Measurements from ENCODE around the gene XRCC2.
"Not testable (repeated sequence)": the region's sequence is repeated elsewhere in the genome, so short reads cannot be mapped to it uniquely, and the experiment has no call there.

XRCC2 gene

GRCh38 chr7:152664636-152665035, 11.3 kb downstream of the XRCC2 start:
- no peak for DNase-seq (ENCODE audit: low read depth in 2 of 2)

DNA sequence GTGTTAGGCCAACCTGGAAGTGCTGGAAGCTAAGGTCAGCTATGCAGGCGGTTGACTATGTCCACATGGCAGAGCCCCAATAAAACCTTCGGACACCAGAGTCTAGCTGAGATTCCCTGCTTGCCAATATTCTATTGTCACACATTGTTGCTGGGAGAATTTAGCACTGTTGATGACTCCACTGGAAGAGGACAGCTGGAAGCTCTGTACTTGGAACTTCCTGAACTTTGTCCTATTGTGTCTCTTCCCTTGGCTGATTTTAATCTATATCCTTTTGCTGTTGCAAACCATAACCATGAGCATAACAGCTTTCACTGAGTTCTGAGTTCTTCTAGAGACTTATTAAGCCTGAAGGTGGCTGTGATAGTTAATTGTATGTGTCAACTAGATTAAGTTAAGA, 12.0 kb downstream of the XRCC2 start:
- no peak for DNase-seq (ENCODE audit: low read depth in 2 of 2)

GRCh38 chr7:152663148-152663740, 12.7 kb downstream of the XRCC2 start:
- DNase-seq (ENCODE audit: low read depth in 2 of 2) = no peak

DNA sequence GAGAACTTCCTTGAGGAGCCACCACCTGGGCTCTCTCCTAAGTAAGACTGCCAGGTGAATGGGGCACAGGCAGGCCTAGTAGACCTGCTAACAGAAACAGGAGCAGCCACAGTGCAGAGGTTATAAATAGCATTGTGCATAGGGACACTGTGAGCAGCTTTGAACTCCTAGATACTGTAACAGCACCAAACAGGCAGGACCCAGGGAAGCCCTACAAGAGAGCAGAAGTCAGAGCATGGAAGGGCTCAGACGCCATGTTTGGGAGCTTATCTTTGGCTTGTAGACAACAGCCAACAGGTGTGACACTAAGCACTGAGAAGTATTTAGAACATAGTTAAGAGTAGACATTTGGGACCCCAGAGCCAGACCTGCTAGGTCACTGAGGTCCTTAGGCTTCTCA, 14.5 kb downstream of the XRCC2 start:
- no peak for DNase-seq (ENCODE audit: low read depth in 2 of 2)

- no peak for DNase-seq (ENCODE audit: low read depth in 2 of 2)
These were observed 15.9 kb downstream of the XRCC2 start for GRCh38 chr7:152660021-152660420.

GRCh38 chr7:152654971-152655370, 21.0 kb downstream of the XRCC2 start:
- DNase-seq (ENCODE audit: low read depth in 2 of 2) = no peak

GRCh38 chr7:152649220-152649619, 26.7 kb downstream of the XRCC2 start:
- DNase-seq (ENCODE audit: low read depth in 2 of 2) = no peak

DNA sequence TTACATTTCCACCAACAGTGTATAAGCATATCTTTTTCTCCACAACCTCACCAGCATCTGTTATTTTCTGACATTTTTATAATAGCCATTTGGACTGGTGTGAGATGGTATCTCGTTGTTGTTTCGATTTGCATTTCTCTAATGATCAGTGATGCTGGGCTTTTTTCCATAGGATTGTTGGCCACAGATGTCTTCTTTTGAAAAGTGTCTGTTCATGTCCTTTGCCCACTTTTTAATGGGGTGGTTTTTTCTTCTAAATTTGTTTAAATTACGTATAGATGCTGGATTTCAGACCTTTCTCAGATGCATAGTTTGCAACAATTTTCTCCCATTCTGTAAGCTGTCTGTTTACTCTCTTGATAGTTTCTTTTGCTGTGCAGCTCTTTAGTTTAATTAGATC, 28.9 kb downstream of the XRCC2 start:
- no peak for DNase-seq (ENCODE audit: low read depth in 2 of 2)

DNA sequence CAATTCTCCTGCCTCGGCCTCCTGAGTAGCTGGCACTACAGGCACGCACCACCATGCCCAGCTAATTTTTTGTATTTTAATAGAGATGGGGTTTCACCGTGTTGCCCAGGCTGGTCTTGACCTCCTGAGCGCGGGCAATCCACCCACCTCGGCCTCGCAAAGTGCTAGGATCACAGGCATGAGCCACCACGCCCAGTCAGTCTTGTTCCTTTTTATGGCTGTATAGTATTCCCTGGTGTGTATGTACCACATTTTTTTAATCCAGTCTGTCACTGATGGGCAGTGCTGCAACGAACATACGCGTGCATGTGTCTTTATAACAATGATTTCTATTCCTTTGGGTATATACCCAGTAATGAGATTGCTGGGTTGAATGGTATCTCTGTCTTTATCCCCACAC, 29.4 kb downstream of the XRCC2 start:
- not testable (repeated sequence) for DNase-seq (ENCODE audit: low read depth in 2 of 2)

DNA sequence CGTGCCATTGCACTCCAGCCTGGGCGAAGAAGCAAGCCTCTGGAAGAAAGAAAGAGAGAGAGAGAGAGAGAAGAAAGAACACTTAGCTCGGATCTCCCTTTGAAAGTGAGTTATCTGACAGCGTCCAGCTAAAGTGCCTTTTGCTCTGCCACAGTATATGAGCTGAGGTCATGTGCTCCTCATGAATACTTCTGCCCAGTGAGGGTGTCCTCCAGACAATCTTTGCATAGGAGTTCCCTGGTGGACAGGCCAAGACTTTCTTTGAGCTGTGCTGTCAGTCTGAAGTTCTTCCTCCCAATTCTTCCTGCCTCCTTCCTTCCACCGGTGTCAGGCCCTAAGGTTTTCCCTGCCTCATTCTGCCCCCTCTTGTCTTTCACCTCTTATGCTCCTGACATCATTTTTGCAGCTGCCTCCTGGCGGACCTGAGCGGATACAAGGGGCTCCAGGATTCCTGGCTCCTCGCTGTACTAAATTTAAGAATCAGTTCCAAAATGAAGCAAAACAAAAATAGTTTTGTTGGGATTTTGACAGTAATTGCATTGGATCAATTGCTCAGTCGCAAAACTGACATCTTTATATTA, 31.9 kb downstream of the XRCC2 start:
- no peak for DNase-seq (ENCODE audit: low read depth in 2 of 2)

GRCh38 chr7:152641384-152641783, 34.6 kb downstream of the XRCC2 start:
- DNase-seq (ENCODE audit: low read depth in 2 of 2) = no peak

DNA sequence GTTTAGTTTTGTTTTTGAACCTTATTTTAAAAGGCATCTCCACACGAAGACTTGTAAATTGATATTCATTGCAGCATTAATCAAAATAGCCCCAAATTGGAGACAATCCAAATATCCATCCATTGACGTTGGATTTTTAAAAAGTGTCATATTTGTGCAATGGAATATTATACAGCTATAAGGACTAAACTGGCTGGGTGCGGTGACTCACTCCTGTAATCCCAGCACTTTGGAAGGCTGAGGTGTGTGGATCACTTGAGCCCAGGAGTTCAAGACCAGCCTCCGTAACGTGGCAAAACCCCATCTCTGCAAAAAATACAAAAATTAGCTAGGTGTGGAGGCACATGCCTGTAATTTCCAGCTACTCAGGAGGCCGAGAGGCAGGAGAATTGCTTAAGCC, 35.1 kb downstream of the XRCC2 start:
- DNase-seq (ENCODE audit: low read depth in 2 of 2) = no peak

GRCh38 chr7:152637920-152638580, 37.9 kb downstream of the XRCC2 start:
- DNase-seq (ENCODE audit: low read depth in 2 of 2) = no peak

DNA sequence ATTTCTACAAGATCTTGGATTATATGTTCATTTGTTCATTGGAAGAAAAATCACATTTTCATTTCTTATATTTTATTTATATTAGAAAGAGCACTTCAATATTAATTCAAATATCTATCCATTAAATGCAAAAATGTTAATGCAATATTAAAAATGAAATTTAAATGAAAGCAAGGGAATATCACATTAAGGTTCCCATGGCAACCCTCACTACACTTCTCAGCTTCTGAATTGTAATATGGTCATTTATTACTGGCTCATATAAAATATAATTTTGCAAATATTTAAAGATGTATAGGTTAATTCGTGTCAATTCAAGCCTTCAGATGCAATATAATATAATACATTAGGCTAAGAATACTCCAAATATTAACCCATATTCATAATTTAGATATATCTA, 38.8 kb downstream of the XRCC2 start:
- no peak for DNase-seq (ENCODE audit: low read depth in 2 of 2)

DNA sequence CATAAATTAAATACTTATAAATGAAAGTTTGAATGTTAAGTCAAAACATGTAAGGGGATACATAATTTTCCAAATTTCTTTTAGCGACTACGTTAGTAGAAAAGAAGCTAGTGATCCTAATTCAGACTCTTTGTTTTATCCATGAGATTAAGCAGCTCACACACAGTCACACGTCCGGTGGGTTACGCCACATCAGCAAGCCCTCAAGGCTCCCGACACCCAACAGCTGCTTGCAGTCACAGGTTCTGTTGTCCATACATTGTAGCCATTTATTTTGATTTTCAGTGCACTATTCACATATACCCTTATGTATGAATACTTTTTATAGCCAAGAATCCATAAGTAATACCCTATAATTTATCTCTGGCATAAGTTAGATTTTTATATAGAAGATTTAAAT, 39.5 kb downstream of the XRCC2 start:
- no peak for DNase-seq (ENCODE audit: low read depth in 2 of 2)

DNA sequence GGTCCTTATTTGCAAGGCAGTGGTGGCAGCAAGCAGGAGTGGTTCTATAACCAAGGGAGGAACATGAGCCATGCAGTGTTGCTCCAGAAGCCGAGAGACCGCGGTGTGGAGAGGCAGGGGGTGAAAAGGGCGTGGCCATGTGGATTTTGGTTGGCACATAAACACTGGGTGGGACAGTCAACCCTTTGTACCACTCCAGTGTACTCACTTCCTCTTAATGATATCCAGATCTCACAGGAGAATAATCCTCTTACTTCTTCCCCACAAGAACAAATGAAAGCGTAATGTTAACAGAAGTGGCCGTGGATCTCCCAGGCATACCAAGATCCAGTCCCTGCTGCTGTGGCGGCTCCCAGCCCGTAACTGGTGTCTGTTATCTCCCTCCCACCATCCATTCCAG, 42.4 kb downstream of the XRCC2 start:
- no peak for DNase-seq (ENCODE audit: low read depth in 2 of 2)

DNA sequence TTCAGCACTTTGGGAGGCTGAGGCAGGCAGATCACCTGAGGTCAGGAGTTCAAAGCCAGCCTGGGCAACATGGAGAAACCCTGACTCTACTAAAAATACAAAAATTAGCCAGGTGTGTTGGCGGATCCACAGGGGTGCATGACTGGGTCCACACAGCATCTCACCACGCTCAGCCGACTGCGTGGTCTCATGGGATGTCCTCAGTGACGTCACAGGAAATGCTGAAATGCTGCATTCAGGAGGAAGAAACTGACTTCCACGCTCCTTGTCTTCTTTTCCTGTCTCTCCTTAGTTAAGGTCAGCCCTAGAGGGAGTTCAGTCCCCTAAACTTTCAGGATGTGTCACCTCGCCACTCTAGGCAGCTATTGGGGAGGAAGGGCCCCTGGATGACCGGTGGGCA, 42.9 kb downstream of the XRCC2 start:
- DNase-seq (ENCODE audit: low read depth in 2 of 2) = no peak

DNA sequence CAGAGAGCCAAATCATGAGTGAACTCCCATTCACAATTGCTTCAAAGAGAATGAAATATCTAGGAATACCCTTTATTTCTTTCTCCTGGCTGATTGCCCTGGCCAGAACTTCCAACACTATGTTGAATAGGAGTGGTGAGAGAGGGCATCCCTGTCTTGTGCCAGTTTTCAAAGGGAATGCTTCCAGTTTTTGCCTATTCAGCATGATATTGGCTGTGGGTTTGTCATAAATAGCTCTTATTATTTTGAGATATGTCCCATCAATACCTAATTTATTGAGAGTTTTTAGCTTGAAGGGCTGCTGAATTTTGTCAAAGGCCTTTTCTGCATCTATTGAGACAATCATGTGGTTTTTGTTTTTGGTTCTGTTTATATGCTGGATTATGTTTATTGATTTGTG, 47.2 kb downstream of the XRCC2 start:
- not testable (repeated sequence) for DNase-seq (ENCODE audit: low read depth in 2 of 2)

DNA sequence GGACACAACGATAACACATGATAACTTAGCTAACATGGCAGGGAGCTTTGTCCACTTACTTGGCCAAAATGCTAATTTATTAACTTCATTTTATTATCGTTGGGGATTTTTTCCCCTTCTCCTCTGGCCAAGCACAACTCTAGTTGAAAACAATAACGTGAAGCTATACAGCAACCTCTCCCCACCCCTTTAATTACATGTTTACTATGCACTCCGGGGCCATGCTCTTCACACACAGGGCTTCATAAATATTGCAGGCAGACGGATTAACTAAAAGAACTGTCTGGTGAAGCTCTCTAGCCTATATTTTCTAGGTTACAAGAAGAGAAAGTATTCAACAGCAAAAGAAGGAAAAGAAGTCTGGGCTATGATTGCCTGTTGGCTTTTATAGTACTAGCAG, 51.7 kb downstream of the XRCC2 start:
- DNase-seq (ENCODE audit: low read depth in 2 of 2) = no peak

GRCh38 chr7:152621426-152621825, 54.5 kb downstream of the XRCC2 start:
- DNase-seq (ENCODE audit: low read depth in 2 of 2) = no peak

DNA sequence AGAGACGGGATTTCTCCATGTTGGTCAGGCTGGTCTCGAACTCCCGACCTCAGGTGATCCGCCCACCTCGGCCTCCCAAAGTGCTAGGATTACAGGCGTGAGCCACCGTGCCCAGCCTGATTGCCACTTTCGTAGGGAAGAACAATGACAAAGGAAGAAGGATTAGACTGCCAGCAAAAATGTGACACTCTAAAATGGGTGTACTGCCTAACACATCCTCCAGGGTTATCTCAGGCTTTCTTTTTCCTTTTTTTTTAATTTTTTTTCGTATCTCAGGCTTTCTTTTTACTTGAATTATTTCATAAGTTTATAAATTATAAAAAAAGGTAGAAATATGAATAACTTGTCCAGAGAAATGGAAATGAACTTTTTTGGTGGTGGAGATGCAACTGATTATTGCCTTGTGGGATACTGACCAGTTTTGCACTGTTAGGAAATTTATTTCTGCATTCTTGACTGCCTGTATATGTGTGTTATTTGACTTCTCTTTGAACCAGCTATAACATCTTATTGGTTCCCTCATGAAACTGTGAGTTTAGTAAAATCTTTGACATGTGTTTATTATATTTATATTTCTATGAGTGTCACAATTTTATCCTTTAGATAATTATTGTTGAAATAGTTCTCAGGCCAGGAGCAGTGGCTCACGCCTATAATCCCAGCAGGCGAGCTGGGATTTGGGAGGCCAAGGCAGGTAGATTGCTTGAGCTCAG, 56.8 kb downstream of the XRCC2 start:
- no peak for DNase-seq (ENCODE audit: low read depth in 2 of 2)

DNA sequence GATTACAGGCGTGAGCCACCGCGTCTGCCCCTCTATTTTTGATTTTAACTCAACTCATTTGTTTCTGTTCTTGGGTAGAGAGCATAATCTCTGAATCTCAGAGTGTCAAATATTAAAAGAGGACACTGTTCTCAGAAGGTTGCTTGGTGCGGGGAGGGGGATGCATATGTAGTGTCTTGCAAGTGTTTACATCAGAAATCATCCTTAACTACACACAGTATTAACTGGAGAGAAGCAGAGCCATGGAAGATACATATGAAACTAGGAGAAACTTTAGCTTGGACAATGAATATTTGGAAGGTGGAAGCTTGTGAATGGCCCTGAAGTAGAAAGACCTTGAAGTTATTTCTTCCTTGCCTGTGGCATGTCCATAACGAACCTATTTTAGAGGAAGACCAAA, 57.5 kb downstream of the XRCC2 start:
- DNase-seq (ENCODE audit: low read depth in 2 of 2) = no peak

DNA sequence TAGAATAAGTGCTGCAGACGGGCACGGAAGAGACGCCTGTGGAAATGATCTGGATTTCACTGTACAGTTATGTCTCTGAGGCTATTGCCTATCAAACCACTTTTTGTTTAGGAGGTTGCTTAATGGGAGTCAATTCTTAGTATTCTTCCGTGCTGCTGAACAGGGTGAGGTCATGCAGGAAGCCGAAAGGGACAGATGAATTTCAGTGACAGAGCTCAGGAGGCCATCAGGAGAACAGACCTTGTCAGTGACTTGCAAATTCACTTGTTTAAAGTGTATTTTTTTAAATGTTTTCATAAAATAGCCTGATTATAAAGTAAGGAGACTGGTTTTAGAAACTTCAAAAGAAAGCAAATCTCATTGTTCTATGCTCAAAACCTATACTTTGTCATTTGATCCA, 58.9 kb downstream of the XRCC2 start:
- DNase-seq (ENCODE audit: low read depth in 2 of 2) = no peak

Measured in stimulated activated CD4-positive, alpha-beta T cell treated with anti-CD3 and anti-CD28 coated beads, Interleukin-15, amount 100 ng/mL, for 48 hours (primary cell).